ENCODE measurements around the gene PRSS37.

The PRSS37 gene

GRCh38 chr7:141841385-141841784 is at the start of gene PRSS37:
PRSS37 (minus strand) TSS chr7:141841485; CDS start chr7:141841049, 436 bp downstream.
- Histone ChIP-seq H3K27me3 (replicated peaks; ENCODE audit: insufficient read depth, low read length) (no peaks in the 10 kb centered on the region), H3K9me3 (replicated peaks; ENCODE audit: insufficient read depth, low read length) (no peaks in the 10 kb centered on the region), H3K79me2 (ENCODE audit: low read length) (no peaks in the 10 kb centered on the region), H2AFZ (ENCODE audit: low read length) (no peak within 1 kb of the TSS), H3F3A (ENCODE audit: insufficient read depth, low read length) (no peaks in the 10 kb centered on the region), H3K4me2 (ENCODE audit: low read depth, low read length) (no peak within 1 kb of the TSS), H3K36me3 (replicated peaks; ENCODE audit: insufficient read depth, low read length) (no peaks in the 10 kb centered on the region), H3K4me3 (ENCODE audit: low read length) (no peak within 1 kb of the TSS), H4K20me1 (ENCODE audit: insufficient read depth, low read length) (no peaks in the 10 kb centered on the region), H3K4me1 (ENCODE audit: low read length) (no peaks in the 10 kb centered on the region), H3K9ac (ENCODE audit: low read length) (no peak within 1 kb of the TSS), H3K27ac (ENCODE audit: low read length) (no peak within 1 kb of the TSS), H3K9me2 (replicated peaks; ENCODE audit: insufficient read depth, low read length) (no peaks in the 10 kb centered on the region)
- TF ChIP-seq EZH2phosphoT487 (IDR thresholded peaks at IDR 0.05; ENCODE audit: low read length) (no peak), EZH2 (optimal IDR thresholded peaks at IDR 0.05; ENCODE audit: low read depth, low read length) (no peak)
- TF ChIP-seq, protein P1, sequence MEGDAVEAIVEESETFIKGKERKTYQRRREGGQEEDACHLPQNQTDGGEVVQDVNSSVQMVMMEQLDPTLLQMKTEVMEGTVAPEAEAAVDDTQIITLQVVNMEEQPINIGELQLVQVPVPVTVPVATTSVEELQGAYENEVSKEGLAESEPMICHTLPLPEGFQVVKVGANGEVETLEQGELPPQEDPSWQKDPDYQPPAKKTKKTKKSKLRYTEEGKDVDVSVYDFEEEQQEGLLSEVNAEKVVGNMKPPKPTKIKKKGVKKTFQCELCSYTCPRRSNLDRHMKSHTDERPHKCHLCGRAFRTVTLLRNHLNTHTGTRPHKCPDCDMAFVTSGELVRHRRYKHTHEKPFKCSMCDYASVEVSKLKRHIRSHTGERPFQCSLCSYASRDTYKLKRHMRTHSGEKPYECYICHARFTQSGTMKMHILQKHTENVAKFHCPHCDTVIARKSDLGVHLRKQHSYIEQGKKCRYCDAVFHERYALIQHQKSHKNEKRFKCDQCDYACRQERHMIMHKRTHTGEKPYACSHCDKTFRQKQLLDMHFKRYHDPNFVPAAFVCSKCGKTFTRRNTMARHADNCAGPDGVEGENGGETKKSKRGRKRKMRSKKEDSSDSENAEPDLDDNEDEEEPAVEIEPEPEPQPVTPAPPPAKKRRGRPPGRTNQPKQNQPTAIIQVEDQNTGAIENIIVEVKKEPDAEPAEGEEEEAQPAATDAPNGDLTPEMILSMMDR (IDR thresholded peaks at IDR 0.05; ENCODE audit: low read length): no peak
- DNase-seq: no peak

GRCh38 chr7:141889321-141889720 is 48.0 kb upstream of the PRSS37 start:
- no peak for DNase-seq
- Histone ChIP-seq H3K4me2 (ENCODE audit: low read depth, low read length) (no peak overlapping the region), H3F3A (ENCODE audit: insufficient read depth, low read length) (no peaks in the 10 kb centered on the region), H3K36me3 (replicated peaks; ENCODE audit: insufficient read depth, low read length) (no peaks in the 10 kb centered on the region), H3K4me3 (ENCODE audit: low read length) (no peak overlapping the region), H3K79me2 (ENCODE audit: low read length) (no peaks in the 10 kb centered on the region), H3K4me1 (ENCODE audit: low read length) (no peaks in the 10 kb centered on the region), H3K27me3 (replicated peaks; ENCODE audit: insufficient read depth, low read length) (no peaks in the 10 kb centered on the region), H3K9me2 (replicated peaks; ENCODE audit: insufficient read depth, low read length) (no peaks in the 10 kb centered on the region), H4K20me1 (ENCODE audit: insufficient read depth, low read length) (no peaks in the 10 kb centered on the region), H3K9me3 (replicated peaks; ENCODE audit: insufficient read depth, low read length) (no peaks in the 10 kb centered on the region), H3K27ac (ENCODE audit: low read length) (no peak overlapping the region), H2AFZ (ENCODE audit: low read length) (no peak overlapping the region), H3K9ac (ENCODE audit: low read length) (no peak overlapping the region)
- TF ChIP-seq EZH2 (optimal IDR thresholded peaks at IDR 0.05; ENCODE audit: low read depth, low read length): no peak
- no peak for TF ChIP-seq EZH2phosphoT487 (IDR thresholded peaks at IDR 0.05; ENCODE audit: low read length)
- TF ChIP-seq, protein P1 (IDR thresholded peaks at IDR 0.05; ENCODE audit: low read length): no peak

- Histone ChIP-seq H3K9me3 (replicated peaks; ENCODE audit: insufficient read depth, low read length) (no peaks in the 10 kb centered on the region), H3F3A (ENCODE audit: insufficient read depth, low read length) (no peaks in the 10 kb centered on the region), H3K36me3 (replicated peaks; ENCODE audit: insufficient read depth, low read length) (no peaks in the 10 kb centered on the region), H3K79me2 (ENCODE audit: low read length) (no peaks in the 10 kb centered on the region), H3K27ac (ENCODE audit: low read length) (no peak overlapping the region), H4K20me1 (ENCODE audit: insufficient read depth, low read length) (no peaks in the 10 kb centered on the region), H3K9me2 (replicated peaks; ENCODE audit: insufficient read depth, low read length) (no peaks in the 10 kb centered on the region), H2AFZ (ENCODE audit: low read length) (no peak overlapping the region), H3K9ac (ENCODE audit: low read length) (no peak overlapping the region), H3K4me2 (ENCODE audit: low read depth, low read length) (no peak overlapping the region), H3K4me3 (ENCODE audit: low read length) (no peak overlapping the region), H3K4me1 (ENCODE audit: low read length) (no peaks in the 10 kb centered on the region), H3K27me3 (replicated peaks; ENCODE audit: insufficient read depth, low read length) (no peaks in the 10 kb centered on the region)
- DNase-seq: no peak
- TF ChIP-seq, protein P1 (IDR thresholded peaks at IDR 0.05; ENCODE audit: low read length): no peak
- TF ChIP-seq EZH2 (optimal IDR thresholded peaks at IDR 0.05; ENCODE audit: low read depth, low read length) (no peak), EZH2phosphoT487 (IDR thresholded peaks at IDR 0.05; ENCODE audit: low read length) (no peak)
Observed at GRCh38 chr7:141884539-141885225, 43.4 kb upstream of the PRSS37 start.
